NCI-H1417 treated with DMSO at 0.1 percent for 48 hours (cell line): ENCODE measurements around the gene CDC25C.
"Not testable (repeated sequence)": the region's sequence is repeated elsewhere in the genome, so short reads cannot be mapped to it uniquely, and the experiment has no call there.

Experiments used
- DNase-seq: peaks from one replicate; lab custom pipeline; 2025; lab: John Stamatoyannopoulos, UW

Gene CDC25C

GRCh38 chr5:138275379-138275782 lies 56.2 kb downstream of the CDC25C start:
- no peak for DNase-seq

- DNase-seq: no peak
Measured at GRCh38 chr5:138274189-138274853, 57.3 kb downstream of the CDC25C start, which contains the start of gene GFRA3. Gene GFRA3, minus strand, starts transcription at chr5:138274621. Its CDS starts 197 bp downstream, at chr5:138274424.

GRCh38 chr5:138273834-138274188 lies 57.8 kb downstream of the CDC25C start:
- DNase-seq: no peak

GRCh38 chr5:138272681-138273080 lies 58.9 kb downstream of the CDC25C start:
- no peak for DNase-seq

- no peak for DNase-seq
Measured at GRCh38 chr5:138271281-138271680, 60.3 kb downstream of the CDC25C start.

- no peak for DNase-seq
Measured at GRCh38 chr5:138264183-138264582, 67.4 kb downstream of the CDC25C start.

- DNase-seq: no peak
Measured at GRCh38 chr5:138263581-138263980, 68.0 kb downstream of the CDC25C start.

- no peak for DNase-seq
Measured at GRCh38 chr5:138258704-138259292, 72.8 kb downstream of the CDC25C start.

- no peak for DNase-seq
Measured at GRCh38 chr5:138257583-138257982, 74.0 kb downstream of the CDC25C start.

- no peak for DNase-seq
Measured at GRCh38 chr5:138252944-138253343, 78.7 kb downstream of the CDC25C start.

GRCh38 chr5:138247800-138248199 lies 83.8 kb downstream of the CDC25C start:
- DNase-seq: not testable (repeated sequence)

GRCh38 chr5:138246822-138247221 lies 84.8 kb downstream of the CDC25C start:
- no peak for DNase-seq

- DNase-seq: no peak
Measured at GRCh38 chr5:138246334-138246733, 85.3 kb downstream of the CDC25C start.

- DNase-seq: no peak
Measured at GRCh38 chr5:138245717-138246116, 85.9 kb downstream of the CDC25C start.

GRCh38 chr5:138243794-138244193 lies 87.8 kb downstream of the CDC25C start:
- DNase-seq: no peak

- DNase-seq: no peak
Measured at GRCh38 chr5:138241688-138242571, 89.7 kb downstream of the CDC25C start.

GRCh38 chr5:138240650-138241385 lies 90.8 kb downstream of the CDC25C start:
- DNase-seq: no peak

GRCh38 chr5:138238034-138238433 lies 93.6 kb downstream of the CDC25C start:
- DNase-seq: no peak
